GM21825 (cell line): ENCODE data around the gene CPE.
"Not testable (repeated sequence)": the region's sequence is repeated elsewhere in the genome, so short reads cannot be mapped to it uniquely, and the experiment has no call there.

Experiments
- ATAC-seq: cut with Tn5 transposase; IDR thresholded peaks from one replicate; pipeline ENCODE4 v1.9.1; 2021; ENCODE audit warnings: mild to moderate bottlenecking, moderate library complexity; ENCODE audit not compliant: unreplicated experiment

Gene CPE

DNA sequence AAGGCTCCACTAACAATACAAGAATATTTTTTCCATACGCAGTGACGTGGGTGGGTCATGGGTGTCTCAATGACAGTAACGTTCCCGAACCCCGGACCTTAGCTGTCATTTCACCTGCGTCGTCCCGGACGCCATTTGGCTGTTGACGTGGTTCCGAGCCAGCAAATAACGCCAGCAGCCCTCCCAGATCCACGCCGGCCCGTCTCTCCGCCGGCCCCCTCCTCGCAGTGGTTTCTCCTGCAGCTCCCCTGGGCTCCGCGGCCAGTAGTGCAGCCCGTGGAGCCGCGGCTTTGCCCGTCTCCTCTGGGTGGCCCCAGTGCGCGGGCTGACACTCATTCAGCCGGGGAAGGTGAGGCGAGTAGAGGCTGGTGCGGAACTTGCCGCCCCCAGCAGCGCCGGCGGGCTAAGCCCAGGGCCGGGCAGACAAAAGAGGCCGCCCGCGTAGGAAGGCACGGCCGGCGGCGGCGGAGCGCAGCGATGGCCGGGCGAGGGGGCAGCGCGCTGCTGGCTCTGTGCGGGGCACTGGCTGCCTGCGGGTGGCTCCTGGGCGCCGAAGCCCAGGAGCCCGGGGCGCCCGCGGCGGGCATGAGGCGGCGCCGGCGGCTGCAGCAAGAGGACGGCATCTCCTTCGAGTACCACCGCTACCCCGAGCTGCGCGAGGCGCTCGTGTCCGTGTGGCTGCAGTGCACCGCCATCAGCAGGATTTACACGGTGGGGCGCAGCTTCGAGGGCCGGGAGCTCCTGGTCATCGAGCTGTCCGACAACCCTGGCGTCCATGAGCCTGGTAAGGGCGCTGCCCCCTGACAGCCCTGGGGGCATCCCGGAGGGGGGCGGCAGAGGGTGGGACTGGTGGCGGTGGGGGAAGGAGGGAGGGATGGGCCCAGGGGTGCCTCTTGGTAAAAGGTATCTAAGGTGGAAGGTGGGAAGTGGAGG lies at the start of gene CPE:
TSS of gene CPE (plus strand) at position 264 of the 933 bp plus-strand sequence. CDS start at position 478, 214 bp downstream.
- peak; percentile 95 for ATAC-seq

DNA sequence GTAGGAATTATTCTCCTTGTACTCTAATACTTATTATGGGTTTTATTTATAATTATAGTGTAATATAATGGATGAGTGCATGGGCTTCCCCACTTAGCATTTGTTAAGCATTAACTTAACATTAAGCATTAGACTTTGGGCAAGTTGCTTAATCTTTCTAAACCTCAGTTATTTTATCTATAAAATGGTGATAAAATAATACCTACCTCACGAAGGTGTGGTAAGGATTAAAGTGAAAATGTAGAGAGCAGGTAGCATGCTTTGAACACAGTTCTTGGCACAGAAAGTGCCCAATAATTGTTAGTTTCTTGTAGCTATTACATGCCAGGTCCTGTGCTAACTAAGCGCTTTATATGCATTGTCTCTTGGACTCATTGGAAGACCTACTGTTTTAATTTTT lies 48.7 kb upstream of the CPE start:
- ATAC-seq: no peak

DNA sequence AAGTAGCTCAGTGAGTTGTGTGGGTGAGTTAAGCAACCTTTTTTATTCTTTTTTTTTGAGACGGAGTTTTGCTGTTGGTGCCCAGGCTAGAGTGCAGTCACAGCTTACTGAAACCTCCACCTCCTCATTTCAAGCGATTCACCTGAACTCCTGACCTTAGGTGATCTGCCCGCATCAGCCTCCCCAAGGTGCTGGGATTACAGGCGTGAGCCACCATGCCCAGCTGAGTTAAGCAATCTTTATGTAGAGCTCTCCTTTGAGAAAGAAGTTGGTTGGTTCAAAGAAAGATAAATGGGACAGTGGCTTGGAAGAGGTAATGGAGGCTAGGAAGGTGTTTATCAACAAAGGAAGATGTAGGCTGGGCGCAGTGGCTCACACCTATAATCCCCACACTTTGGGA lies 48.1 kb upstream of the CPE start:
- no peak for ATAC-seq

DNA sequence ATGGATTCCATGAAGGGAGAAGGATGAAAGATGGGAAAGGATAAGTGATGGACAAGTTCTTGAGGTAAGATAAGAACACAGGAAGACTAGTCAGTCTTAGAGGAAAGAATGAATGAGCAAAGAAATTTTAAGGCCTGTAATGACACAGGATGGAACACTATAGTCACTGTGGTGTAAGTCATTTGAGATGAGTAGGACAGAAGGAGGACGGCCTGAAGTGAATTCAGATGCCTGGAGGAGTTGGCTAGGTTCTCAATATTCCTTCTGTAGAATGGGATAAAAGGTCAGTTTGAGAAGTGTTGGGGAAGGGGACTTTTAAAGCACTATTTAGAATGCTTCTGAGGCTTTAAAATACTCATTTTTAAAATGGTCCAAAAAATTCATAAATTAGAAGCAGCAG lies 47.4 kb upstream of the CPE start:
- ATAC-seq: no peak

DNA sequence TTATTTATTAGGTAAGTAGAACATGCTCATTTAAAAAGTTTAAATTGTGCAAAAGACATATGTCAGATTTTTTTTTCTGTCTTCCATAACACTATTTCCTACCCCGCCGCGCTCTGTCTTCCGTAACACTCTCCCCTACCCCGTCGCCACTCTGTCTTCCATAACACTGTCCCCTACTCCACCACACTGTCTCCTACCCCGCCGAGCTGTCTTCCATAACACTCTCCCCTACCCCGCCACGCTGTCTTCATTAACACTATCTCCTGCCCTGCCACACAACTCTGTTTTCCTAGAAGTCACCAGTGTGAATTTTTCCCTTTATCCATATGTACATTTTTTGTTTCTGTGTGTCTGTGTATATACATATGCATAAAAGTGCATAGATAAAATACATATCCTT lies 47.0 kb upstream of the CPE start:
- ATAC-seq: no peak

DNA sequence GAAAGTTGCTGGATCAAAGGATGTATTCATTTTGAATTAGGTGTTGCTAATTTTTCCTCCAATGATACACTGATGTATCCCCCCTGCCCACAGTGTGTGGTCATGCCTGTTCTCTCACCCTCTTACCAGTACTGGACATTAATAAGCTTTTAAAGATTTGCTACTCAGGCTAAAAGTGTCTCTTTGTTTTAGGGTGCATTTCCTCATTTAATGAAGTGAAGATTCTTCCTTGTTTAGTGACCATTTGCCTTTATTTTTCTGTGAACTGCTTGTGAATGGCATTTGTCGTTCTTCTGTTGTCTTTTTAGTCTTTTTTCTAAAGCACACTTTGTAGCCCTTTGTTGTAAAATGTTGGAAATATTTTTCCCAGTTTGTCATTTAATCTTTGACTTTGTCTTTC lies 46.3 kb upstream of the CPE start:
- ATAC-seq: no peak

DNA sequence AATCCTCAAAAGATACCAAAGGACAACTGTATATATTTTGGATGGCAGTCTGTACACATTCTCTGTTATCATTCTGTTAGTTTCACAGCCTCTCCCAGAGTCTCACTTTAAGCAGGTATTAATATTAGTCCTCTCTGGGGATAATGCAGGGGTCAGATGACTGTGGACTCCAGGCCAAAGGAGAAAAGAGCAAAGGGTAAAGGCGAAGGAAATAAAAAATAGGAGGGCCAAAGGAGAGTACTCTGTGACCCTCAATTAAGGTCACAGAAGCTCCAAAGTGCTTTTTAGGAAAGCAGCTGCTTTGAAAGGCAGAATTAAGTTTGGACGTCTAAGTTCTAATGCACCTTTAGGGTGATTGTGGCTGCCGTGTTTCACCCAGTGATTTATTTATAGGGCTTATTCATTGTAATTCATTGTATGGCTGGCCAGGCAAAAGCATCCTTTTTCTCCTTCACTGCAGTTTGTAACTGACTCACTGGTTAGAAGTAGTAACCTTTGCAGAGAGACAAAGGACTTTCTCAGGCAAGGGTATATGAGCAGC lies 43.6 kb upstream of the CPE start:
- no peak for ATAC-seq

DNA sequence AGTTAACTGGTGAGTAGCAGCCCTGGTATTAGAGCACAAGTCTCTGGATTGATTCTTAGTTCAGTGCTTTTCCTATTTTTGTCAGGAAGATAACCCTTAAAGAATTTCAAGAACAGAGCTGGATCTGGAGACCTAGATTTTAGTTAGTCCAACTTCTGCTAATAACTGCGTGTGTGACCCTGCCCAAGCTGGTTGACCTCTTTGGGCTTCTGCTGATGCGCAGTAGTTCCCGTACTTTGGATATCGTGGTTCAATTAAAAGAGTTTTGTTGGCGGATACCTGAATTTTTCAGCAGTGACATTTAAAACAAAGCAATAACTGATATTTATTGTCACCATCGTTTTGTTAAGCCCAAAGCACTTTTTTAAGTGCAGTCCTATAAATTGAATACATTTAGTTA lies 42.1 kb upstream of the CPE start:
- ATAC-seq: no peak

DNA sequence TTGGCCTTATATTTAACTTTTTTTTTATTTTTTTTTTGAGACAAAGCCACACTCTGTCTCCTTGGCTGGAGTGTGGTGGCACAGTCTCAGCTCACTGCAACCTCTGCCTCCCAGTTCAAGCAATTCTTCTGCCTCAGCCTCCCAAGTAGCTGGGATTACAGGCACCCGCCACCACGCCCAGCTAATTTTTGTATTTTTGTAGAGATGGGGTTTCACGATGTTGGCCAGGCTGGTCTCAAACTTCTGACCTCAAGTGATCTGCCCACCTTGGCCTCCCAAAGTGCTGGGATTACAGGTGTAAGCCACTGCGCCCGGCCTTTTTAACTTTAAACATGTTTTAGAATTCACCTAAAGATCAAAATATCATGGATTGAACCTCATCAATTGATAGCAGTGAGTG lies 36.5 kb upstream of the CPE start:
- not testable (repeated sequence) for ATAC-seq

DNA sequence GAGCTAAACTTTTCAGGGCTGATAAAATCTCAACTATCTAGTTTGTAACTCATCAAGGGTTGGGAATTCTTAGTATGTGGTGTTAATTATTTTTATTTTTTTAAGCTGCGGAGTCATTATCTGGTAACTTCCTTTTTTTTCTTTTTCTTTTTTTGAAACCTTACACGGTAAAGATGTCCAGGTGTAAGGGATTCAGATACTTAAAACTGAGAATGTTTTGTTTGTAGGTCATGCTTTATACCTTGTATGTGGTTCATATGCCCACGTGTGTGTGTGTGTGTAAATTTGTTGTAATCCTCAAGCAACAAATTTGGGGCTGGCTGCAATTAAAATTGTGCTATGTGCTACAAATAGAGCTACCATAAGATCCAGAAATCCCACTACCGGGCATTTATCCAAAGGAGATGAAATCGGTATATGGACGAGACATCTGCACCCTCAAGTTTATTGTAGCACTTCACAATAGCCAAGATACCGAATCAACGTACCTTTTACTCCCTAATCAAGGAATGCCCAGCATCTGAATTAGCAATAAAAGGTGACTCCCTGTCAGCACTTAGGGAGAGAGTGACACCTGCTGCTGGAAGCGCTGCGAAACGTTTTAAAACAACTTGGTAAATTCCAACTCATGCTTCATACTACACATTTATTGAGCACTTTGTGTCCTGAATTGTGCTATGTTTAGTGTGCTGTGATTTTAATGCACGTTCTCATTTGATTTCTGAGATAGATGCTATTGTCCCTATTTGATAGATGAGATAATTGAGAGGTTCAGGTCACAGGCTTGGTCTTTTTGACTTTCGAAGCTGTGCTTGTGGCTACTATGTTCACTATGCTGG lies 35.2 kb upstream of the CPE start:
- ATAC-seq: no peak

DNA sequence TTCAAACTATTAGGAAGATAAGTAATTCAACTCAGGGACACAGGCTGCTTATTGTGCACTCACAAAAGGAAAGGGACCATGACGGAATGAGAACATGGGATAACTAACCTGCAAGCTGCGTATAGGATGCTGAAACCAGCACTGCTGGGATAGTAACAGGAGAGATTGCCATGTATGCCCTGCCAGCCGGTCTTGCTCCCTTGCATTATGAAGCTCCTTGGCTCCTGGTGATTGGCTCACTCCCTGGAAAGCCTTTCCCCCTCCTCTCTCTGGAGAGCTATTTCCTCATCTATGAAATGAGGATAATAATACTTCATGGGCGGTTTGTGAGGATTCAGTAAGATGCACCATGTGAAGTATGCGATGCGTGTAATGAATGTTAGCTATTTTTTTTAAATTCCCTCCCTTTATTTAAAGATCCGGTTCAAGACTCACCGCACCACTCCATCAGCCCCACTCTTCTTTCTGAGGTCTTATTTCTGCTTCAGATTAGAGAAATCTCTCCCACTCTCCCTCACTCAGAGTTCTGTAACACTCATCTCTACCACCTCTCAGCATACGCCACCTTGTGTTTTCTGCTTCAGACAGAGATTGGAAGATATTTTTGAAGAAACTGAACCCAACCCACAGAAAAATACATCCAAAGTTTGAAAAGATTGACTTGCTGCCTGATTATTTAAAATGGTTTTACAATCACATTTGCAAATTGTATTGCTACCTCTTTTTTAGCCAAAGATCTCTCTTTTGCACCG lies 33.0 kb upstream of the CPE start:
- no peak for ATAC-seq

DNA sequence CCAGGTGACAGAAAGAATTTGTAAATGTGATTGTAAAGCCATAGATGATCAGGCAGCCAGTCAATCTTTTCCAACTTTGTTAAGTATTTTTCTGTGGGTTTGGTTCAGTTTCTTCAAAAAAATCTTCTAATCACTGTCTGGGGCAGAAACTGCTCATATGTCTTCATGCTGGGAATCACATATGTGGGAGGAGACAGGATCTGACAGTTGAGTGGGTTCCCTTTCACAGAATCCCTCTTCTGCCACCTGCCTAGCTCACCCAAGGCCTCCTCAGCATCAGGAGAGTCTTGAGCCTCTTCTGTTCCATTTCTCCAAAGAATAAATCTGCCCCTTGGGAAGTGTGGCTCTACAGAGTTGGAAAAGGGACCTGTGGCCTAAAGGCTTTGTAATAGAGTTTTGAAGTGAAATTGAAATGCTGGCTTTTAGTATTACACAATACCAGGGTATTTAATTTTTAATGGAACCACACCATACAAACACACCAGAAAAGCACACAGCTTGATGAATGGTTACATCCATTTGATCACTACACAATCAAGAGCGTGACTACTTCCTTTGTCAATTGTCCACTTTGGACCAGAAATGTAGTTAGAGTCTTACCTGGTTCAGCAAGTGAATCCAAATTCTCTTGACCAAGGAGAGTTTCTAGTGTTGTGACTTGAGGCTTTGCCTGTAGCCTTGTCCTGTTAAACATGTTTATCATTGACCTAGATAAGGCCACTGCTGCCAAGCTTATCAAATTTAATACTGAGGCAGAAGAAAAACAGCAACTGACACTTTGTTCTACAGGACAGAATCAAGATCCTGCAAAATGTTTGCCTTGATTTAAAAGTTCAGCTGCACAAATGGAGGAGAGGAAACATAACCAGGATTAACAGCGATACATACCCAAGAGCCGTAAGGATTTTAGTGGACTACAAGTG lies 30.9 kb upstream of the CPE start:
- ATAC-seq: no peak

DNA sequence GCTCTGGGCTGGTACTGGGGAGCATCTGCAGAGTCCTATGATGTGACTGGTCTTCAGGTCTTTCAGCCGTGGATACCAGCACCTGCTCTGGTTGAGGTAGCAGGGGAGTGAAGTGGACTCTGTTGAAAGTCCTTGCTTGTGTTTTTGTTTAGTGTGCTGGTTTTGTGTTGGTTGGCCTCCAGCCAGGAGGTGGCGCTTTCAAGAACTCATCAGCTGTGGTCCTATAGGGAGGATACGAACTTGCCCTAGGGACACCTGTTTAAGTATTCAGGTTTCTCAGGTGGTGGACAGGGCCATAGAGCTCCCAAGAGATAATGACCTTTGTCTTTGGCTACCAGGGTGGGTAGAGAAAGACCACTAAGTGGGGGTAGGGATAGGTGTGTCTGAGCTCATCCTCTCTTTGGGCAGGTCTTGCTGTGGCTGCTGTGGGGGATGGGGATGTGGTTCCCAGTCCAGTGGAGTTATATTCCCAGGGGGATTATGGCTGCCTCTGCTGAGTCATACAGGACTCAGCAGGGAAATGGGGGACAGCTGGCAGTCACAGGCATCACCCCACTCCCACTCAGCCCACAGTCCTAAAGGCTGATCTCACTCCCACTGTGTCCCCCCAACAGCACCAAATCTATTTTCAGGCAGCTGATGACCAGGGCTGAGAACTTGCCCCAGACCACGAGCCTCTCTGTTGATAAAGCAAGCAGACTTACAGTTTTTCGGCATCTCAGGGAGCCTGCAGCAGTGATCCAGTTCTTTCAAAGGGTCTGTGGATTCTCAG lies 27.3 kb upstream of the CPE start:
- no peak for ATAC-seq

DNA sequence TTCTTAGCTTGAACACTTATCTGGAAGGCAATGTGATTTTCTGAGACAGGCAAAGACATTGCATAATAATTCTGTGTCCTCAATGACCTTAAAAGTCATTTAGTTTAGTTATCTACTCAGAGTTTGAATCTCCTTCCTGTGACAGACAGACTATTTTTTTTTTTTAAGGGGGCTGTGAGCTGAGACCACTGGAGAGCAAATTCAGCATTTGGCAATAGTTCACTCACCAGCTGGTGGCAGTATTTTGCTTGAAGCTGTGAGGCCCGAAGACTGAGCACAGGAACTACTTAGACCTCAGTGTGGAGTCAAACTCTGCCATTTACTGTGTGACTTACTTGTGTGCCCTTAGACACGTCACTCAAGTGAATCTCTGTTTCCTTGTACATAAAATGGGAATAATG lies 22.9 kb upstream of the CPE start:
- no peak for ATAC-seq

DNA sequence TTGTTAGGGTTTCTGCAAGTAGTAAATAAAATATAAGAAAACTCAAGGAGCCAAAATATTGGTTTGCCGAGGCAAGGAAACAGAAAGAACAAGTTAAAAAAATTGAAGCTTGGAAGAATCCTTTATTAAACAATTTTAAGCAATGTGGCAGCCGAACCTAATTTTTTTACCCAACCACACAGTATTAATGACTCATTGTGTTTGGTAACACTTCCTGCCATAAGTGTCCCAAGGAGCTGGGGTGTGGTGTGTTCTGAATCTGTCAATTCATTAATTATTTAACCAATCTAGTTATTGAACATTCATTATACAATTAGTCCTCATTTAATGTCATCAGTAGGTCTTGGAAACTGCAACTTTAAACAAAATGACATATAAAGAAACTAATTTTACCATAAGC lies 19.3 kb upstream of the CPE start:
- no peak for ATAC-seq

DNA sequence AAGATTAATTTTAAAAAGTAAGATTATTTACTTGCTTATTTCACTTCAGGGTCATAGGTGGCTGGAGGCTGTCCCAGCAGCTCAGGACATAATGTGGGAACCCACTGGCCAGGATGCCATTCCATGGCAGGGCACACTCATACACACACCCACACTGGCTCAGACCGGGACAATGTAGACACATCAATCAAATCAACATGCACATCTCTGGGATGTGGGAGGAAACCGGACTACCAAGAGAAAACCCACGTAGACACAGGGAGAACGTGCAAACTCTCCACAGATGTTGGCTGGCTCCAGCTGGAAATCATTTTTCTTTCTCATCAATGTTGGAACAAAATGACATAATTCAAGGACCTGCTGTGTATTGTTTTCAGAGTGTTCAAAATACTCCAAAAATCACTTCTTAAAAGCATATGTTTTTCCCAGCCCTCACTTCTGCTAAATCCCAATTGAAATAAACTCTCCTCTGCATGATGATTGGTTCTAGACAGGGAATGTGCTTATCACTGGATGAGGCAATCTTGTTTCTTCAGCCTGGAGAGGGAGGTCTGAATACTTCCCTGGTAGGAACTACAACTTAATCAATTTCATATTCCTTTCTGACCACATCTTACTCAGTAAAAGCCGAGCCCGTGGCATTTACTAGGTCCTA lies 18.6 kb upstream of the CPE start:
- ATAC-seq: no peak

DNA sequence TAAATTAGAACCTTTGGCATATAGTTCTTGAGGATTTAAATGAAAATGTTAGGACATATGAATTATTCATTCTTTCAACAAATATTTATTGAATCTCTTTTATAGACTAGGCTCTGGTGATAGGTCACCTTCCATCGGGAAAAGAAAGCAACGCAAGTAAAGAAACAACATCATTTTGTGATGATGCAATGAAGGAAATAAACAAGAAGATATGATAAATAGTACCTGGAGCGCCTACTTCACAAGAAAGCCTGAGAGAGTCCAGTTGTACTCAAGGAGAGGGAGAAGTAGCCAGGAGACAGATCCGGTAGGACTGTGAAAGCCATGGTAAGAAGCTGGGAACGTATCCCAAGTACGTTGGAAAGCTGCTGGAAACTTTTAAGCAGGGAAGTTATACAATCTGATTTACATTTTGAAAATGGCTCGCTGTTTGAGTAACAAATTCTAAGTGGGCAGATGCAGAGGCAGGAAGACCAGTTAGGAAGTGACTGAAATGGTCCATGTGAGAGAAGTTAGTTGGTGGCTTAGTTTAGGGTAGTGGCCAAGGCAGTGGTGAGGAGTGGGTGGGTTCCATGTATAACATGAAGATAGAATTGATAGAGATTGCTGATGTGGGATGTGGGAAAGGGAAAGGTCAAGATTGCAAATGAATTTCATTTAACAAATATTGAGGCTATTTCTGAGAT lies 17.7 kb upstream of the CPE start:
- no peak for ATAC-seq

DNA sequence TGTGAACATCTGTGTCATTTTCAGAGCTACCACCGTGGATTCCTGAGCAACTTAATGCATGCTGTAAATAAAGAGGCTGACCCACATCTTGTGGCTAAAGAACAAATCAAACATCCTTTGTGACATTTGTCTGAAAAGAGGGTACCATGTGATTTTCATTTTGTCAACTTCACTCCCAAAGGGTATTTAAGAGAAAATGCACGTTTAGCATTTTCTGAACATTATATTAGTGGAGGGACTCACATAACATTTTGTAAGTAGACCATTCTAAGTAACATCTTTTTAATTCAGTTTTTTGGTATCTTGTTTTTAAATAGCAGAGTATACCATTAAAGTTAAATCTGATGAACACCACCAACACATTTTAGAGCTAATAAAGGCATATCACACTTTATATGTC lies 17.0 kb upstream of the CPE start:
- ATAC-seq: no peak
